Stimulated activated CD8-positive, alpha-beta memory T cell treated with anti-CD3 and anti-CD28 coated beads, Interleukin-15, amount 100 ng/mL, for 48 hours (primary cell): ENCODE measurements around the gene QSOX1.

Experiments used
- DNase-seq, 2 donors: peaks; one replicate each; pipeline ENCODE4 v3.0.0-alpha.2; 2020; ENCODE audit warnings: low read depth in 2 of 2

QSOX1 gene

GRCh38 chr1:180234369-180235076 lies 79.9 kb downstream of the QSOX1 start:
- DNase-seq = no peak

- DNase-seq = no peak
Measured at GRCh38 chr1:180235077-180235501, 80.4 kb downstream of the QSOX1 start.

GRCh38 chr1:180235502-180236239 lies 81.0 kb downstream of the QSOX1 start:
- DNase-seq = no peak

- DNase-seq = no peak
Measured at GRCh38 chr1:180236698-180237509, 82.2 kb downstream of the QSOX1 start.

- DNase-seq = no peak
Measured at GRCh38 chr1:180237869-180238476, 83.3 kb downstream of the QSOX1 start.

GRCh38 chr1:180238675-180239074 lies 84.0 kb downstream of the QSOX1 start:
- no peak for DNase-seq

- DNase-seq = no peak
Measured at GRCh38 chr1:180239145-180240096, 84.8 kb downstream of the QSOX1 start.

- no peak for DNase-seq
Measured at GRCh38 chr1:180241716-180242544, 87.3 kb downstream of the QSOX1 start.

GRCh38 chr1:180243517-180244221 lies 89.0 kb downstream of the QSOX1 start:
- no peak for DNase-seq

- no peak for DNase-seq
Measured at GRCh38 chr1:180244840-180245239, 90.2 kb downstream of the QSOX1 start.

- DNase-seq = no peak
Measured at GRCh38 chr1:180246579-180246978, 91.9 kb downstream of the QSOX1 start.

GRCh38 chr1:180247061-180247460 lies 92.4 kb downstream of the QSOX1 start:
- no peak for DNase-seq

- DNase-seq = no peak
Measured at GRCh38 chr1:180247580-180247979, 92.9 kb downstream of the QSOX1 start.

- no peak for DNase-seq
Measured at GRCh38 chr1:180248176-180248575, 93.5 kb downstream of the QSOX1 start.

GRCh38 chr1:180248731-180249681 lies 94.3 kb downstream of the QSOX1 start:
- no peak for DNase-seq

GRCh38 chr1:180249725-180250498 lies 95.2 kb downstream of the QSOX1 start:
- DNase-seq = no peak

GRCh38 chr1:180250499-180250770 lies 95.8 kb downstream of the QSOX1 start:
- no peak for DNase-seq
